Measurements from ENCODE around the gene AIPL1.

Gene AIPL1

GRCh38 chr17:6388416-6388815, 46.5 kb downstream of the AIPL1 start:
- H3K4me3 ChIP-seq (ENCODE audit: low read depth, low read length): no peak overlapping the region
- TF ChIP-seq CTCF (IDR thresholded peaks at IDR 0.05; ENCODE audit: low read depth, low read length): no peak

DNA sequence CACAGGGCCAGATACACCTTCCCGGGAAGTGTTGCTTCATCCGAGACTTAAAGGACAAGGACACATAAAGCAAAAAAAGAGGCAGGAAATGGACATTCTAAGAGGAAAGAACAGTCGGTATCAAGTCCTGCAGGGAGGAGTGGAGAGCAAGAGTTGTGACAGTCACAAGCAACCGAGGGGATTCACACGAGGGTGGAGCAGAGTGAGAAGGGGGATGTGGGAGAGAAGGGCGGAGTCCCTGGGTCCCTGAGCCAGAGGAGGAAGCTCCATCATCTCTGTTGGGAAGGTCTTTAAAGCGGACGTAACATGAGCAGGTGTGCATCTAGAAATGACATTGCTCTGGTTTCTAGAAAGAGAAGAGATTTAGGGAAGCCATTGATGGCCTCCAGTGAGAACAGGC, 47.1 kb downstream of the AIPL1 start:
- no peak for TF ChIP-seq CTCF (IDR thresholded peaks at IDR 0.05; ENCODE audit: low read depth, low read length)
- no peak overlapping the region for H3K4me3 ChIP-seq (ENCODE audit: low read depth, low read length)

DNA sequence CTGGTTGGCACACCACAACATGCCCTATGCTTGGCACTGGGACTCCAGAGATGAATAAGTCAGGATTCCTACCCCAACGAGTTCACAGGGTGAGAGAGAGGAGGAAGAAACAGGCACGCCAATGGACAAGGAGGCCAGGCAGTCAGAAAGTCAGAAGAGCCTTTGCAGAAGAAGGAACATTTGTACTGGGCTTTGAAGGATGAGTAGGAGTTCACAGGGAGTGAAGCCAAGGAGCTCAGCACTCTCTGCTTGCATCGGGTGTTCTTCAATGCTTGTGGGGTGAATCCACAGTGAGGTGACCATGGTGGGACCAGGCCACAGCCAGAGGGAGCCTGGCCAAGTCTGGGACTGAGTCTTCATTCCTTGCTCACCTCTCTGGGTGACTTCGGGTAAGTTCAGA, 47.5 kb downstream of the AIPL1 start:
- no peak for TF ChIP-seq CTCF (IDR thresholded peaks at IDR 0.05; ENCODE audit: low read depth, low read length)
- no peak overlapping the region for H3K4me3 ChIP-seq (ENCODE audit: low read depth, low read length)

DNA sequence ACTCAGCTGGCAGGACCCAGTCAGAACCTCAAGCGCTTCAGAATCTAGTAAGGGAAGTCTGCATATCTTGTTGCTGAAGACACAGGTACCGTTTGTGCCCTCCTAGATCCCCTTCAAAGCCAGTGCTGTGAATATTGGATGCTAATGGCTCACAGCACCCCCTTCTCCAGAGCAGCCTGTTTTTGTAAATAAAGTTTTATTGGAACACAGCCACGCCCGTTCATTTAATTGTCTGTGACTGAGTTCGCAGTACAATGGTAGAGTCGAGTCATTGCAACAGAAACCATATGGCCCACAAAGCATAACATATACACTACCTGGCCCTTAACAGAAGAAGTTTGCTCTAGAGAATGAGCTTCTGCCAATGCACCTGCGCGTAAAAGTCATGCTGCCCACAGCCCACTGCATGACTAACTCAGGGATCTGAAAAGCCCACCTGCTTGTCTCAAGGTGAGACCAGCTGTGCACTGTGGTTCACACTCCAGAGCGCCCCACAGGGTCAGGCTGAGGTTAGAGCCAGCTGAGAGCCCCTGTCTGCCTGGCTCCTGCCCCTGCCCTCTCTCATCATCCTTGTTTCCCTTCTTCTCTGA, 48.8 kb downstream of the AIPL1 start:
- TF ChIP-seq CTCF (IDR thresholded peaks at IDR 0.05; ENCODE audit: low read depth, low read length): no peak

GRCh38 chr17:6384481-6384880, 50.4 kb downstream of the AIPL1 start:
- no peak overlapping the region for H3K4me3 ChIP-seq (ENCODE audit: low read depth, low read length)
- TF ChIP-seq CTCF (IDR thresholded peaks at IDR 0.05; ENCODE audit: low read depth, low read length): no peak

More for the DNA sequence above, 48.8 kb downstream of the AIPL1 start:
- no peak overlapping the region for H3K4me3 ChIP-seq (ENCODE audit: low read depth, low read length)

DNA sequence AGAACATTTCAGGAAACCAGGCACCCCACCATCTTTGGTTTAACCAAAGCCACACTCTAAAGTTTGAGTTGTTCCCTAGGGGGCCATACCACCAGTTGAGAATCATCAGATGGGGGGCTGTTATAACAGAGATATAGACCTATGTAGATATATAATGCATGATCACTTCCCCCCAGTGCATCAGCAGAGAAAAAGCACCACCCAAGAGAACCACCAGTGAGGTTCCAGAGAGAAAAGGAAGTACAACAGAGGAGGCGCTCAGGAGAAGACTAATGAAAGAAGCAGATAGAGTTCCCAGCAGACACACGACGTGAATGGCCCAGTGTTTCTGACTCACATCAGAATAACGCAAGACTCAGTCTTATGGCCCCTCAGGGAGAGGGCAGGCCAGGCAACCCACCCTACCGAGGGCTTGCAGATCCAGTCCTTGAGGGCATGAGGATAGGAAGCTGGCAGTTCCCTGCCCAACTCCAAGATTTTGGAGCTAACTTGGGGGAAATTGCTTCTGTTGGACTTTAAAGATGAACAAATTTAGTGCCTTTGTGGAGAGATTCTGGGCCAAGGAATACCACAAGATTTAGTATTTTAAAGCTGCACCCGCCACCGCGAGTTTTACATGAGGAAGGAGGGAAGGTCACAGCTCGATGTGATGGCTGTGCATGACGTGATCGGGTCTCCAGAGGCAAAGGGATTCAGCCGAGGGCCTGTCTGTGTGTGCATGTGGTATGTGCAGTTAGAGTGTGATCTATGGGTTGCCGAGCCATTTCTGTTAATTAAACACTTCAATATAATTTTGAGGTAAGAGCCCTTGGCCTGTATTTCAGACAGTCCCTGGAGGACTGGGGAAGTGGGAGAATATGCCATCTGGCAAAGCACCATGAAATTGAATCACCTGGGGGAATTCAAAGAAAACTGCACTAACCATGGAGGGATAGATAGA, 53.1 kb downstream of the AIPL1 start:
- H3K4me3 ChIP-seq (ENCODE audit: low read depth, low read length): no peak overlapping the region
- TF ChIP-seq CTCF (IDR thresholded peaks at IDR 0.05; ENCODE audit: low read depth, low read length): no peak

DNA sequence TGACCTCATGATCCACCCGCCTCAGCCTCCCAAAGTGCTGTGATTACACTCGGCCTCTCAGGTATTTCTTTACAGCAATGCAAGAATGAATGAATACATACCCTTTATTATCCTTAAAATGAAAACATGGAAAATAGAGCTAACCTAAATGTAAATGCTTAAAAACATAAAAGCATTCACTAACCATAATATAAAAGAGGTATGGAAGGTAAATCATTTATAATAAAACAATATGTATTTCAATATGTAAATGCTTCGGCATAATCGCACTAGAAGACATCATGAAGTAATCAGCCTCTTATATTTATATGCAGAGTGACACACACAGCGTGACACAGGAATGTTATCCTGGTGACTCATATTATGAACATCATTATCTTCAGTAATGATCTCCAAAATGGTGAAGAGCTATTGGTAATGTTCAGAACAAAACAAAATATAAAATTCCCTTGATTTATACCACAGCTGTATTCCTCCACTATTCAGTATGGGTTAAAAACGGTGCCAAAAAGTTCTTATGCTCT, 53.9 kb downstream of the AIPL1 start:
- H3K4me3 ChIP-seq (ENCODE audit: low read depth, low read length): no peak overlapping the region
- TF ChIP-seq CTCF (IDR thresholded peaks at IDR 0.05; ENCODE audit: low read depth, low read length): no peak

Data from WI38 (cell line).